H9 (cell line): ENCODE results near the gene TMEM127. TPM values are rescaled to one million over a fixed set of nuclear protein-coding genes. Genes with fewer than 3 reads are reported as not detected.
"Not testable (repeated sequence)": the region's sequence is repeated elsewhere in the genome, so short reads cannot be mapped to it uniquely, and the experiment has no call there.

Experiments used
- DNase-seq: peaks from one replicate; pipeline ENCODE4 v3.0.0-alpha.2; 2017
- H2AFZ ChIP-seq: one replicate; pipeline ENCODE4 v1.6.1; 2013; ENCODE audit warnings: mild to moderate bottlenecking, low read length, control low read depth, moderate library complexity
- H2AK5ac ChIP-seq: 2 replicates; pipeline ENCODE4 v1.6.1; 2013; ENCODE audit warnings: low read length, control low read depth, mixed read lengths; ENCODE audit not compliant: insufficient read length
- H2BK120ac ChIP-seq: one replicate; pipeline ENCODE4 v1.6.1; 2013; ENCODE audit warnings: low read depth, mild to moderate bottlenecking, low read length, control low read depth, inconsistent platforms; ENCODE audit not compliant: poor library complexity, severe bottlenecking
- H2BK12ac ChIP-seq: 2 replicates; pipeline ENCODE4 v1.6.1; 2013; ENCODE audit warnings: low read length, control low read depth, mixed read lengths, low read depth; ENCODE audit not compliant: insufficient read length
- H2BK15ac ChIP-seq: 2 replicates; pipeline ENCODE4 v1.6.1; 2013; ENCODE audit warnings: low read depth, low read length, control low read depth
- H2BK20ac ChIP-seq: one replicate; pipeline ENCODE4 v1.6.1; 2013; ENCODE audit warnings: low read depth, mild to moderate bottlenecking, low read length, control low read depth, inconsistent platforms; ENCODE audit not compliant: poor library complexity, severe bottlenecking
- H2BK5ac ChIP-seq: 2 replicates; pipeline ENCODE4 v1.6.1; 2013; ENCODE audit warnings: low read length, control low read depth, mixed read lengths; ENCODE audit not compliant: insufficient read length
- H3K14ac ChIP-seq: 2 replicates; pipeline ENCODE4 v1.6.1; 2013; ENCODE audit warnings: low read length, control low read depth; ENCODE audit not compliant: insufficient read depth
- H3K18ac ChIP-seq: 2 replicates; pipeline ENCODE4 v1.6.1; 2013; ENCODE audit warnings: low read depth, mild to moderate bottlenecking, mixed read lengths, low read length, control low read depth; ENCODE audit not compliant: insufficient read length
- H3K23ac ChIP-seq: 2 replicates; pipeline ENCODE4 v1.6.1; 2013; ENCODE audit warnings: low read length, control low read depth, mixed read lengths, low read depth; ENCODE audit not compliant: insufficient read length
- H3K23me2 ChIP-seq: 2 replicates; pipeline ENCODE4 v1.6.1; 2013; ENCODE audit warnings: low read depth, mild to moderate bottlenecking, mixed read lengths, low read length, control low read depth; ENCODE audit not compliant: insufficient read length, poor library complexity, severe bottlenecking
- H3K27ac ChIP-seq: 2 replicates; pipeline ENCODE4 v1.5.1; 2013; ENCODE audit warnings: low read length, control low read depth, mixed read lengths, low read depth; ENCODE audit not compliant: insufficient read length
- H3K27me3 ChIP-seq: 2 replicates; pipeline ENCODE4 v1.6.1; 2013; ENCODE audit warnings: low read length, control low read depth, inconsistent platforms; ENCODE audit not compliant: insufficient read depth
- H3K4ac ChIP-seq: 2 replicates; pipeline ENCODE4 v1.6.1; 2013; ENCODE audit warnings: low read depth, mild to moderate bottlenecking, control low read depth, inconsistent platforms, low read length, moderate library complexity
- H3K4me1 ChIP-seq: 2 replicates; pipeline ENCODE4 v1.6.1; 2013; ENCODE audit warnings: low read length, control low read depth, inconsistent platforms; ENCODE audit not compliant: insufficient read depth
- H3K4me2 ChIP-seq: 2 replicates; pipeline ENCODE4 v1.6.1; 2013; ENCODE audit warnings: low read length, control low read depth, mixed read lengths; ENCODE audit not compliant: insufficient read length, insufficient read depth
- H3K56ac ChIP-seq: 2 replicates; pipeline ENCODE4 v1.6.1; 2013; ENCODE audit warnings: low read depth, mild to moderate bottlenecking, mixed read lengths, low read length, control low read depth; ENCODE audit not compliant: insufficient read length
- H3K79me1 ChIP-seq: 2 replicates; pipeline ENCODE4 v1.6.1; 2013; ENCODE audit warnings: low read depth, mild to moderate bottlenecking, moderate library complexity, low read length, control low read depth, inconsistent platforms; ENCODE audit not compliant: insufficient read depth, poor library complexity, severe bottlenecking
- H3K79me2 ChIP-seq: 2 replicates; pipeline ENCODE4 v1.6.1; 2013; ENCODE audit warnings: low read length, control low read depth, inconsistent platforms; ENCODE audit not compliant: insufficient read depth
- H3K9ac ChIP-seq: 2 replicates; pipeline ENCODE4 v1.6.1; 2013; ENCODE audit warnings: low read length, control low read depth, mixed read lengths; ENCODE audit not compliant: insufficient read length; ENCODE audit errors: extremely low read depth
- H3K9me3 ChIP-seq: one replicate; pipeline ENCODE4 v1.6.1; 2013; ENCODE audit warnings: low read depth, low read length, inconsistent platforms; ENCODE audit not compliant: control insufficient read depth
- H3T11ph ChIP-seq: one replicate; pipeline ENCODE4 v1.6.1; 2013; ENCODE audit warnings: mild to moderate bottlenecking, low read length, control low read depth, inconsistent platforms
- H4K20me1 ChIP-seq: one replicate; pipeline ENCODE4 v1.6.1; 2013; ENCODE audit not compliant: control insufficient read depth, insufficient read length, insufficient read depth
- H4K5ac ChIP-seq: 2 replicates; pipeline ENCODE4 v1.6.1; 2013; ENCODE audit warnings: low read depth, mild to moderate bottlenecking, mixed read lengths, low read length, control low read depth; ENCODE audit not compliant: insufficient read length
- H4K8ac ChIP-seq: replicated peaks from 2 replicates; pipeline ENCODE4 v1.6.1; 2013; ENCODE audit warnings: low read length, control low read depth, mixed read lengths, low read depth; ENCODE audit not compliant: insufficient read length
- H4K91ac ChIP-seq: 2 replicates; pipeline ENCODE4 v1.6.1; 2013; ENCODE audit warnings: low read depth, mild to moderate bottlenecking, moderate library complexity, mixed read lengths, low read length, control low read depth; ENCODE audit not compliant: insufficient read length
- H3K27ac Mint-ChIP-seq, 3 experiments: 2 replicates in 2 of 3; 3 replicates in 1 of 3; pipeline ENCODE4 v1.8.0; 2020 to 2021; ENCODE audit warnings: mixed read lengths in 3 of 3, mild to moderate bottlenecking in 1 of 3, moderate library complexity in 1 of 3
- H3K27me3 Mint-ChIP-seq: 2 replicates; pipeline ENCODE4 v1.8.0; 2021; ENCODE audit warnings: low read depth, mild to moderate bottlenecking, moderate library complexity, mixed read lengths
- H3K36me3 Mint-ChIP-seq, 3 experiments: 2 replicates in 2 of 3; 3 replicates in 1 of 3; pipeline ENCODE4 v1.8.0; 2020 to 2021; ENCODE audit warnings: low read depth in 3 of 3, mixed read lengths in 3 of 3; ENCODE audit not compliant: insufficient read depth in 1 of 3
- H3K4me1 Mint-ChIP-seq, 2 experiments: 2 replicates each; pipeline ENCODE4 v1.8.0; 2020; ENCODE audit warnings: mixed read lengths in 2 of 2
- H3K4me3 Mint-ChIP-seq, 2 experiments: 2 replicates in 1 of 2; 3 replicates in 1 of 2; pipeline ENCODE4 v1.8.0; 2020 to 2021; ENCODE audit warnings: mild to moderate bottlenecking in 2 of 2, mixed read lengths in 2 of 2, moderate library complexity in 1 of 2
- H3K9me3 Mint-ChIP-seq, 2 experiments: 2 replicates in 1 of 2; 3 replicates in 1 of 2; pipeline ENCODE4 v1.8.0; 2020; ENCODE audit warnings: mild to moderate bottlenecking in 2 of 2, mixed read lengths in 2 of 2, moderate library complexity in 1 of 2
- WGBS: extraction: QIAGEN DNeasy Blood & Tissue Kit; methylation state at CpG from one replicate; pipeline ENCODE4 v1.1.7; 2013; ENCODE audit warnings: missing lambda C conversion rate, low lambda C conversion rate, mixed read lengths; ENCODE audit not compliant: insufficient read length; ENCODE audit errors: extremely low coverage; 5-methylcytosine and 5-hydroxymethylcytosine counted together
- total RNA-seq: library from RNA; stranded (reverse); gene quantifications from 2 replicates; pipeline ENCODE4 v1.2.1, GENCODE V29; 2021
- TF ChIP-seq, protein P1 (sequence below): fragments of 200-600 bp; sonication (generic); conservative IDR thresholded peaks from 3 replicates; pipeline ENCODE4 v1.8.0; 2021; ENCODE audit warnings: antibody characterized with exemption, mild to moderate bottlenecking

The TMEM127 gene
- total RNA-seq, 1 experiment from 2014 or later = 30.1 TPM

DNA sequence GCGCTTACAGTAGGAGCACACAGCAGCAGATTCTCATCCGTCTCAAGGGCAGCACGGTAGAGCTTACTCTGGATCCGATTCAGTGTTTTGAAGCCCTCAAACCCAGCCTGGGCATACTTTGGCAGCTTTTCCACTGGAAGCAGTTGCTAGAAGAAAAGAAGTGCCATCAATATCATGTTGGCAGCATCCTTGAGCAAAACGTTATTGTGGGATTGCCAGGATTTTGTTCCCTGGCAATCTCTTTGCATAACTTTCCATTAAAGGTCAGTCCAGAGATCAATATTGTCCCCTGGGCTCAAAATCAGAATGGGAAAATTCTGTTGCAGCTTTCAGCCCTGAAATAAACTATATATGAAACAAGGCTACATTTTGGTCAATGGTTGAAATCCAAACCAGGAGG is 31.1 kb upstream of the TMEM127 start:
- no peak overlapping the region for H3K18ac ChIP-seq
- H4K8ac ChIP-seq = no peak overlapping the region
- H3T11ph ChIP-seq = no peak overlapping the region
- no peak overlapping the region for H2BK120ac ChIP-seq
- no peaks in the 10 kb centered on the region for H4K20me1 ChIP-seq
- no peak overlapping the region for H3K4ac ChIP-seq
- H3K23ac ChIP-seq = no peak overlapping the region
- TF ChIP-seq, protein P1, sequence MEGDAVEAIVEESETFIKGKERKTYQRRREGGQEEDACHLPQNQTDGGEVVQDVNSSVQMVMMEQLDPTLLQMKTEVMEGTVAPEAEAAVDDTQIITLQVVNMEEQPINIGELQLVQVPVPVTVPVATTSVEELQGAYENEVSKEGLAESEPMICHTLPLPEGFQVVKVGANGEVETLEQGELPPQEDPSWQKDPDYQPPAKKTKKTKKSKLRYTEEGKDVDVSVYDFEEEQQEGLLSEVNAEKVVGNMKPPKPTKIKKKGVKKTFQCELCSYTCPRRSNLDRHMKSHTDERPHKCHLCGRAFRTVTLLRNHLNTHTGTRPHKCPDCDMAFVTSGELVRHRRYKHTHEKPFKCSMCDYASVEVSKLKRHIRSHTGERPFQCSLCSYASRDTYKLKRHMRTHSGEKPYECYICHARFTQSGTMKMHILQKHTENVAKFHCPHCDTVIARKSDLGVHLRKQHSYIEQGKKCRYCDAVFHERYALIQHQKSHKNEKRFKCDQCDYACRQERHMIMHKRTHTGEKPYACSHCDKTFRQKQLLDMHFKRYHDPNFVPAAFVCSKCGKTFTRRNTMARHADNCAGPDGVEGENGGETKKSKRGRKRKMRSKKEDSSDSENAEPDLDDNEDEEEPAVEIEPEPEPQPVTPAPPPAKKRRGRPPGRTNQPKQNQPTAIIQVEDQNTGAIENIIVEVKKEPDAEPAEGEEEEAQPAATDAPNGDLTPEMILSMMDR = no peak
- WGBS = no CpG with 5 or more reads among the region's 5 CpGs
- Mint-ChIP-seq H3K27ac (no peak overlapping the region), H3K36me3 (peaks cover 65 to 94% (median 86%) of the 10 kb centered on the region in 3 experiments; a peak in 6 of 7 replicates), H3K27me3 (no peaks in the 10 kb centered on the region), H3K9me3 (no peaks in the 10 kb centered on the region), H3K4me1 (no peaks in the 10 kb centered on the region), H3K4me3 (no peak overlapping the region)
- no peaks in the 10 kb centered on the region for H3K9me3 ChIP-seq
- no peak overlapping the region for H4K91ac ChIP-seq
- H3K4me2 ChIP-seq = no peak overlapping the region
- no peak overlapping the region for H3K27ac ChIP-seq
- no peaks in the 10 kb centered on the region for H3K27me3 ChIP-seq
- no peaks in the 10 kb centered on the region; the same call in 1 of the 2 replicates for H3K79me2 ChIP-seq
- no peaks in the 10 kb centered on the region for H3K79me1 ChIP-seq
- no peak overlapping the region for H2BK5ac ChIP-seq
- H4K5ac ChIP-seq = no peak overlapping the region
- no peak overlapping the region for H3K14ac ChIP-seq
- H2BK15ac ChIP-seq = no peak overlapping the region
- no peak overlapping the region for H2AK5ac ChIP-seq
- DNase-seq = no peak
- no peak overlapping the region for H2BK20ac ChIP-seq
- no peaks in the 10 kb centered on the region for H3K4me1 ChIP-seq
- no peaks in the 10 kb centered on the region for H3K23me2 ChIP-seq
- H3K56ac ChIP-seq = no peak overlapping the region
- no peak overlapping the region for H3K9ac ChIP-seq
- H2AFZ ChIP-seq = no peak overlapping the region
- no peak overlapping the region for H2BK12ac ChIP-seq

- not testable (repeated sequence) for H3K4me1 Mint-ChIP-seq, H4K20me1 ChIP-seq, H4K91ac ChIP-seq, H3K14ac ChIP-seq, H3K4ac ChIP-seq, H3K27ac Mint-ChIP-seq, H3K9me3 ChIP-seq, H3K23me2 ChIP-seq, H2BK120ac ChIP-seq, H2BK12ac ChIP-seq, H3K79me1 ChIP-seq, H3K27me3 ChIP-seq, H2BK5ac ChIP-seq, H2BK20ac ChIP-seq, H3K79me2 ChIP-seq, H3K18ac ChIP-seq, H3K27me3 Mint-ChIP-seq, H4K5ac ChIP-seq, H3K27ac ChIP-seq, H3K56ac ChIP-seq, H2BK15ac ChIP-seq, H3K23ac ChIP-seq, H3K4me1 ChIP-seq, H4K8ac ChIP-seq, H3K9ac ChIP-seq, DNase-seq, H3K4me2 ChIP-seq, H3K9me3 Mint-ChIP-seq, H3T11ph ChIP-seq, H2AK5ac ChIP-seq, H2AFZ ChIP-seq, H3K4me3 Mint-ChIP-seq
- H3K36me3 Mint-ChIP-seq = peaks cover 66 to 97% (median 91%) of the 10 kb centered on the region in 3 experiments; a peak in 6 of 7 replicates
- no CpG with 5 or more reads among the region's 8 CpGs for WGBS
Measured at GRCh38 chr2:96294271-96294670, 28.5 kb upstream of the TMEM127 start.
